ENCODE data around the gene IKBKE.

- TF ChIP-seq, protein P1, sequence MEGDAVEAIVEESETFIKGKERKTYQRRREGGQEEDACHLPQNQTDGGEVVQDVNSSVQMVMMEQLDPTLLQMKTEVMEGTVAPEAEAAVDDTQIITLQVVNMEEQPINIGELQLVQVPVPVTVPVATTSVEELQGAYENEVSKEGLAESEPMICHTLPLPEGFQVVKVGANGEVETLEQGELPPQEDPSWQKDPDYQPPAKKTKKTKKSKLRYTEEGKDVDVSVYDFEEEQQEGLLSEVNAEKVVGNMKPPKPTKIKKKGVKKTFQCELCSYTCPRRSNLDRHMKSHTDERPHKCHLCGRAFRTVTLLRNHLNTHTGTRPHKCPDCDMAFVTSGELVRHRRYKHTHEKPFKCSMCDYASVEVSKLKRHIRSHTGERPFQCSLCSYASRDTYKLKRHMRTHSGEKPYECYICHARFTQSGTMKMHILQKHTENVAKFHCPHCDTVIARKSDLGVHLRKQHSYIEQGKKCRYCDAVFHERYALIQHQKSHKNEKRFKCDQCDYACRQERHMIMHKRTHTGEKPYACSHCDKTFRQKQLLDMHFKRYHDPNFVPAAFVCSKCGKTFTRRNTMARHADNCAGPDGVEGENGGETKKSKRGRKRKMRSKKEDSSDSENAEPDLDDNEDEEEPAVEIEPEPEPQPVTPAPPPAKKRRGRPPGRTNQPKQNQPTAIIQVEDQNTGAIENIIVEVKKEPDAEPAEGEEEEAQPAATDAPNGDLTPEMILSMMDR (conservative IDR thresholded peaks at IDR 0.05; ENCODE audit: low read length) = no peak; the same call in 1 of the 2 replicates
- TF ChIP-seq EZH2phosphoT487 (IDR thresholded peaks at IDR 0.05; ENCODE audit: borderline replicate concordance) = no peak
Measured at GRCh38 chr1:206468571-206468970, 1.7 kb upstream of the IKBKE start.
